Suppressor macrophage (primary cell): ENCODE results near the gene SDHB.

Experiments
- DNase-seq, 4 experiments: peaks; one replicate each; pipeline ENCODE4 v3.0.0-alpha.2; 2020 to 2022

SDHB gene

DNA sequence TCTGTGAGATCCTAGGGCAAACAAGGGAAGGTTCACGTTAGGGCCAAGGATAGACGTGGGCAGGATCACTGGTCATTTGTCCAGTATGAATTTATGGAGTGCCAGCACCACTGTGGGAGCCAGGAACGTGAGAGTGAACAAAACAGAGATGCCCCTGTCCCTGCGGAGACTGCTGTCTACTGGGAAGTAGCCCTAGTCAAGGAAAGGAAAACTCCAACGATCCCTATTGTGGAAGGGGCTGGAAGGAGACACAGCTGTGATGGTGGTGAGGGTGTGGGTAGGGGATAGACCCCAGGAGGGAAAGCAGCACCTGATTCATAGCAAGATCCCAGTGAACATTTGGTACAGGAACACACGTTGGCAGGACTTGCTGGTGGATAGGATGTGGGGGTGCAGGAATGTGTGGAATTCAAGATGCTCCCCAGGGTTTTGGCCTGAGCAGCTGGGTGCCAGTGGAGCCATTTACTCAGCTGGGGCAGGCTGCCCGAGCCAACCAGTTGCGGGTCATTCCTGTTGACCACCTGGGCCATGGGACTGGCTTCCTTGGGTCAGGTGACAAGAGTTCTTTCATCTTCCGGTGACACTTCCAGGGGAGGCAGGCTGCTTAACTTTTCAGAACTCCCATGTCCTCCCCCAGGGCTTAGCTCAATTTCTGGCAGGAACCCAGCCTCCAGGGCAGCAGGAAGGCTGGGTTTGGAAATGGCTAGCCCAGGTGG lies 40.9 kb downstream of the SDHB start:
- DNase-seq = no peak

DNA sequence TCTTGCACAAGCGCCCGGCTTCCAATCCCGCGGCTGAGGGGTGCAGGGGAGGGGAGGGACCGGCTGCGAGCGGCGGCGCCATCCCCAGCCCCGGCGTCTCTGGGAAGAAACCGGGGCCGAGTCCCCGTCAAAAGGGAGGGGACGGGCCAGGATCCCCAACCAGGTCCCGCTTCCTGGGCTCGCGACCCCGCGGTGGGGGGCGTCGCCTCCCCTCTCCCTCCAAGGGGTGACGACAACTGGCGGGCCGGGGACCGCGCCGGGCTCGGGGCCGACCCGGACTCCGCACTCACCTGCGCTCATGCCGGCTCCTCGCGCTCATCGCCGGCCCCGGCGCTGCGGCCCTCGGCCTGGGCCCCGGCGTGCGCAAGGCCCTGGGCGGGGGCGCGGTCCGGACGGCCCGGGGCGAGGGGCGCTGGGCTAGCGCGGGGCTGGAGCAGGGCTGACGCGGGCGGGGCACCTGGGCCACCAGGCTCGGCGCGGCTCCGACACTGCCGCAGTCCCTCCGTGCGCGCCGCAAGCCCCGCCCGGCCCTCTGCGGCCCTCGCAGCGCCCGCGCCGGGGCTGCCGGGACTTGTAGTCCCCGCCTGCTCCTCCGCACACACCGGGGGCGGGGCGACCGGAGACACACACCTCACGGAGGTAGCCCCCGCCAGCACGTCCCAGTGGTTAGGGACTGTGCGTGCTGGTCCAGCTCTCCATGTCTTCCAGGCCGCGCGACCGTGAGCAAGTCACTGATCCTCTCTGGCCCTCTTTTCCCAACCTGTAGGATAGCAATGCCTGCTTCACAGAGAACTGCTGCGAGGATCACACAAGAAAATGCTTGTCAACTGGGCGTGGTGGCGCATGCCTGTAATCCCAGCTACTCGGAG lies 42.2 kb downstream of the SDHB start, which contains the start of gene ATP13A2:
Gene ATP13A2 (minus strand): TSS at position 490 of the 869 bp plus-strand sequence. CDS start 190 bp downstream, at position 300.
- DNase-seq = peak; percentile 73 to 93 (median 82)

DNA sequence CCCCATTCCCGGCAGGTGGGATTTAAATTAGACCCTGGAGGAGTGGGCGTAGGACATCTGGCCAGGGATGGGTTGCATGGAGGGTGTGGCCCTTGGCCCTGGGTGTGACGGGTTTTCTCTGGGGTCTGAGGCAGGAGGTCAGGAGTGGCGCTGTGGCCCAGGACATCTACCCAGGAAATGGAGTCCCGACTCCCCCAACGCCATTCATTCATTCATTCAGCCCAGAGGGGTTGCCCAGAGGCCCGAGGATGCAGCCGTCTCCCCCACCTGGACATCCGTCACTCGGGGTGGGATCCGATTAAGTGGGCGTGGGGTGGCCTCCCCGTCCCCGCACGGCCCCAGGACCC lies 42.8 kb downstream of the SDHB start:
- no peak for DNase-seq

GRCh38 chr1:17009706-17010105 lies 44.1 kb downstream of the SDHB start:
- DNase-seq = peak; percentile 58 to 80 (median 76)

DNA sequence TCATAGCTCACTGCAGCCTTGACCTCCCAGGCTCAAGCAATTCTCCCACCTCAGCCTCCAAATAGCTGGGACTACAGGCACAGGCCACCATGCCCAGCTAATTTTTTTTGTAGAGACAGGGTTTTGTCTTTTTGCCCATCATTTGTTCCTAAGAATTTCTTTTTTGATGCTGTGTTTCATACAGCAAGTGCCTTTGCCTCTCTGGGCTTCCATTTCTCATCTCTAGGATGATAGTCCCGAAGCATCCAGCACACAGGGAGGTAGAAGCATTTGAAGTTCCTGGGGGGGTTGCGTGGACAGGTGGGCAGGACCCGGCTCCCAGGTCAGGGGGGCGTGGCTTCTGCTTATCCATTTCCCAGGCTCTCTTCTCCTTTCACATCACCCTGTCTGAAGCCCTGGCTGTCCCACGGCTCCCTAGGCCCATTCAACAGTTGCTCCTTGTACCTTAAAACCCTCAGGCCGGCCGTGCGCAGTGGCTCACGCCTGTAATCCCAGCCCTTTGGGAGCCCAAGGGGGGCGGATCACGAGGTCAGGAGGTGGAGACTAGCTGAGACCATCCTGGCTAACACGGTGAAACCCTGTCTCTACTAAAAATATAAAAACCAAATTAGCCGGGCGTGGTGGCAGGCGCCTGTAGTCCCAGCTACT lies 45.5 kb downstream of the SDHB start:
- no peak for DNase-seq

DNA sequence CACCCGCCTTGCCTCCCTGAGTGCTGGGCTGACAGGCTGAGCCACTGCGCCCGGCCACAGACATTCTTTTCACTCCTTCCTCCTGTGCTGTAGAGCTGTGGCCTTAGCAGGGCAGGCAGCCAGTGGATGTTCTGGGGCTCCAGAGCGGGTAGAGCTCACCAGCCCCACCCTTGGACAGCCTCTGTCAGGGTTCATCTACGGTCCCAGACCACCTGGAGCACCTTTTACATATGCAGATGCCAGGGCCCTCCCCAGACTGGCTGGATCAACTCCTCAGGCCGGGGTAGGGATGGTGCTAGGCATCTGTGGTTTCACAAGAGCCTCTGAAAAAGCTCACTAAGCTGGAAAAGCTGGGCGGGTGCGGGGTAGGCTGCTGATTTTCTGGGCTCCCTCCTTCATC lies 46.7 kb downstream of the SDHB start:
- DNase-seq = no peak

DNA sequence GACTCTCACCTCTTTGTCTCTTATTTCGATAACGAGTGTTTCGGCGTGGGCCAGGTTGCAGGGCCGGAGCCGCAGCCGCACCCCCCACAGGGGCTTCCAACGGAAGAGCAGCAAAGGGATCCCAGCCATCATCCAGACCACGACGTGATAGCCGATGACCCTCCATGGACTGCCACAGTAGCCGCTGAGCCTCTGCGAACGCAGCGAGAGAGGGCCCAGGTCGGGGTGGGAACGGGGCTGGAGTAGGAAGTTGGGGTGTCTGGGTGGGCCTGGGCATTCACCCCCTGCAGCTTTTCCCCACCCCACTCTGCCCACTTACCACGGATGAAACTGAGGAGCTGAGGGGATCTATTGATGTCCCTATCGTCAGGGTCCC lies 48.5 kb downstream of the SDHB start:
- DNase-seq = no peak

- DNase-seq = no peak
These were observed 49.1 kb downstream of the SDHB start for GRCh38 chr1:17004466-17005364.

DNA sequence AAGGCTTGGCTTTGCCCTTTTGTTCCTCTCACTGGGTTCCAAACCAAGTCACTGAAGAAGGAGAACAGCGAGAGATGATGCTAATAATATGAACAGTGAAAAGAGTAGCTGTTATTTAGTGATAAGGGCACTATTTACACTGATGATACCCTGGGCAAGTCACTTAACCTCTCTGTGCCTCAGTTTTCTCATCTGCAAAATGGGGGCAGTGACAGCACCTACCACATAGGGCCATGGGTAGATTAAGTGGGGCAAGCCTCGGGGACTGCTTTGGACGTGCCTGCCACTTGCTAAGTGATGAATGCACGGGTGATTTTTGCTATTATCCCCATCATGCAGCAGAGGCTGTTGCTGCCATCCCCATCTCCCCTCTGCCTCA lies 51.3 kb downstream of the SDHB start:
- DNase-seq = no peak

- DNase-seq = no peak
These were observed 51.9 kb downstream of the SDHB start for GRCh38 chr1:17001760-17002523.

- no peak for DNase-seq
These were observed 54.0 kb downstream of the SDHB start for GRCh38 chr1:16999863-17000262.

DNA sequence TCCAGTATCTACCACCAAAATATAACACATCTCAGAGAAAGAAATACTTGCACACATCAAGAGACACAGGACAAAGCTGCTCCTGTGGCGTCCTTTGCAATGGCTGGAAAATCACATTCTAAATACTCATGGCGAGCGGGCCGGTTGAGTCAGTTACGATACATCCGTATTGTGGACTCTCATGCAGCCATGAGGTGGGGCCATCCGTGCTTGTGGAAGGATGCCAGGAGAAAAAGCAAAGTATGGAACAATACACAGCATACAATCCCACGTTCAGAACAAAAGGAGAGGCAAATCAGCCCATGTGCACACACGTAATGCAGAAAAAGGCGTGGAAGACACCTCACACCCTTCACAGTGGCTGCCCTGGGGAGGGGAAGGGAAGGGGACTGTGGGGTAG lies 55.2 kb downstream of the SDHB start:
- no peak for DNase-seq

DNA sequence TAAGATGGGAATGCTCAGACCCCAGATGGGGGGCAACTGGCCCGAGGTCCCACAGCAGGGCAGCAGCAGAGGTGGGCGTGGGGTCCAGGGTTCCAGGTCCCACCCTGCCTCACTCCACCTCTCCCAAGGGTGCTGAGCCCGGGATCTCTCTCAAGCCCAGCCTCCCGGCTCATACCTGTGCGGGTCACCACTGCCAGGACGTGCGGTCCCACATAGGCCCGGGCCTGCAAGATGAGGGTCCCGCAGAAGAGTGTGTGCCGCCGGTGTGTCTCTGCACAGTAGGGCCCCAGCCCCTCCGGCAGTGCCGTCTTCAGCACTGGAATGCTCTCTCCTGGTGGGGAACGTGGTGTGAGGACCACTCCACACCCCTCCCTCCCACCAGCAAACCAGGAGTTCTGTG lies 57.0 kb downstream of the SDHB start:
- no peak for DNase-seq

DNA sequence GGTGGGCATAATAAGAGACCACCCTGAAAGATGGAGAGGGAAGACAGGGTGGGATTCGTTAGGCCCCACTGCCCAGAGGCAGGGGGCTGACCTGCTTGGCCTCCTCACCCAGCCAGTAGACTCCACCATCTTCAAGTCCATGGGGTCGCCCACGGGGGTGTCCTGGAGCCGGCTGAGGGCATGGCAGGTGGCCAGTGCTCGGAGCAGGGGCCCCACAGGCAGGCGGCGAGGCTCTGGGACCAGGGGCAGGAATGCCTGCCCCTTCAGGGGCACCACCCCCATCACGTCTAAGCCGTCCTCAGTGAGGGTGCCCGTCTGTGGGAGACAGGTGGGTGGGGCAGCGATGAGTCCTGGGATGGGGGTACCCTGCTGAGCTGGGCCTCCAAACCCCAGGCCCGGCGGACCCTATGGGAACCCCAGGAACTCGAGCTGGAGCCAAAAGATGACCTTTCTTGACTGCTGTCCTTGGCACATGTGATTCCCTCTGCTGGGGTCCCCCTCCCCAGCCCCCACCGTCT lies 60.3 kb downstream of the SDHB start:
- no peak for DNase-seq

DNA sequence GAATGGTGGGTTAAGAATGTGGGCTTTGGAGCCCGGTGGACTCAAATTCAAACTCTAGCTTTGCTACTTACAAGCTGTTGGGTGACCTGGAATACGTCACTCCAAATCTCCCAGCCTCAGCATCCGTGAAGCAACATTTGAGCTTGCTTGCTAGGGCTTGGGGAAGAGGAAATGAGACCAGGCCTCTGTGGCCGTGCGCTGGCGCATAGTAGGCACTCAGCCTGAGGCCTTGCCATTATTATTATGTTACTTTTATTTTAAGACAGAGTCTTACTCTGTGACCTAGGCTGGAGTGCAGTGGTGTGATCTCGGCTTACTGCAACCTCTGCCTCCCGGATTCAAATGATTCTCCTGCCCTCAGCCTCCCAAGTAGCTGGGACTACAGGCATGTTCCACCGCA lies 61.2 kb downstream of the SDHB start:
- DNase-seq = no peak

DNA sequence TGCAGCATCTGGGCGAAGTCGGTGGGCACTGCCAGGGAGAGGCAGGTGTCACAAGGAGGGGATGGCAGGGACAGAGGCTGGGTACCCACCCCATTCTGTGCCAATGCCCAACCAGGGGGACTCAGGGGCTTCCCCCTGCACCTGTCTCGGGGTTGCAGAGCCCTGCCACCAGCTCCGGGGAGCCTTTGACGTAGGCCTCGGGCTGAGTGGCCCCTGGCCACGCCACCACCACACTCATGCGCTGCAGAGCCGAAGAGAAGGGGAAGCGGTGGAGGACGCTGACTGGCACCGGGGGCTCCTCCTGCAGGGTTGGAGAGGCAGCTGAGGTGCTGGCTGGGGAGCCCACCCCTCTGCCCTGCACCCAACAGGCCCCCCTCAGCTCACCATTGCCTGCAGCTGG lies 61.7 kb downstream of the SDHB start:
- DNase-seq = no peak

GRCh38 chr1:16991571-16991970 lies 62.3 kb downstream of the SDHB start:
- no peak for DNase-seq

GRCh38 chr1:16989676-16990391 lies 64.0 kb downstream of the SDHB start:
- no peak for DNase-seq

DNA sequence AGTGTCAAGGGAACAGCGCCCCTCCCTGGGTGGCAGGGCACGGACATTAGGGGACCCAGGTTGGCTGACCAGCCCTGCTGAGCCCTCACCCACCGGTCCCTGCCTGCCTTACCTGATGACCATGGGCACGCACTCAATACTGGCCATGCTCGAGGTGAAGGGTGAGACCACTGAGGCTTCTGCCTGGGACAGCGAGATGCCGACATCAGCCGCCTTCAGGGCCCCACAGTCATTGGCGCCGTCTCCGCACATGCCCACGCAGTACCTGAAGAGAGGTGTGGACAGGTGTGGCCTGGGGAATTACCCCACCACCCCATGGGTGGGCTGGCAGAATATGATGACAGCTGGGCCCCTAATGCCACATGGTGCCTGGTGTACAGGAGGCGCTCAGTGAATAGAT lies 65.6 kb downstream of the SDHB start:
- DNase-seq = no peak

DNA sequence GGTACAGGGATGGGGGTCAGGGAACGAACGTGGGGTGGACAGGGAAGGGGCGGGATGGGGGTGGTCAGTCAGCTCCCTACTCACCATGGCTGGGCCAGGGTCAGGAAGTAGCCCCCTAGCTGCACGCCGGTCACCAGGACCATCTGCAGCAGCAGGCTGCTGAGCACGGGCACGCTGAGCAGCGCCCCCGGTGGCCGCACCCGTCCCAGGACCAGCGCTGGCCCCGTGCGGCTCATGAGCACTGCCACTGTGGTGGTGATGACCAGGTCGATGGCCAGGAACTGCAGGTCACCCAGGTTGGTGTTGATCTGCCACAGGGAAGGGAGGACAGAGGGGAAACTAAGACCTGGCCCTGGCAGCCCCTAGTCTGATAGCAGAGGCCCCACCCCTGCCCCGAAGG lies 66.9 kb downstream of the SDHB start:
- DNase-seq = no peak

DNA sequence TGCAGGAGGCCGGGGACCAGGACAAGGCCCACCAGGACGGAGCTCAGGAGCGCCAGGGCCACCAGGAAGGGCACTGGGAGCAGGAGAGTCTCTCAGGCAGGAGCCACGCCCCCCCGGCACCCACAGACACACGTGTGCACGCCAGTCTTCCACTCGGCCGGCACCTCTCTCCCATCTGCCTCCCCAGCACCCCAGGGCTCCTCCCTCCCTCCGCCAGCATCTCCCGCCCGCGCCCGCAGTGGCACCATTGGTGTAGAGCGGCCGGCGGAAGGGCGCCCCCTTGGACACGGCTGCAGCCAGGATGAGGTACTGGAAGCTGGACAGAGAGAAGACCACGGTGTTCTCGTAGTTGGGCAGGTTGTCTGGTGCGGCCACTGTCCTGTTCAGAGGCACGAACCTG lies 67.3 kb downstream of the SDHB start:
- DNase-seq = no peak
